ENCODE data around the gene CHSY1.

DNA sequence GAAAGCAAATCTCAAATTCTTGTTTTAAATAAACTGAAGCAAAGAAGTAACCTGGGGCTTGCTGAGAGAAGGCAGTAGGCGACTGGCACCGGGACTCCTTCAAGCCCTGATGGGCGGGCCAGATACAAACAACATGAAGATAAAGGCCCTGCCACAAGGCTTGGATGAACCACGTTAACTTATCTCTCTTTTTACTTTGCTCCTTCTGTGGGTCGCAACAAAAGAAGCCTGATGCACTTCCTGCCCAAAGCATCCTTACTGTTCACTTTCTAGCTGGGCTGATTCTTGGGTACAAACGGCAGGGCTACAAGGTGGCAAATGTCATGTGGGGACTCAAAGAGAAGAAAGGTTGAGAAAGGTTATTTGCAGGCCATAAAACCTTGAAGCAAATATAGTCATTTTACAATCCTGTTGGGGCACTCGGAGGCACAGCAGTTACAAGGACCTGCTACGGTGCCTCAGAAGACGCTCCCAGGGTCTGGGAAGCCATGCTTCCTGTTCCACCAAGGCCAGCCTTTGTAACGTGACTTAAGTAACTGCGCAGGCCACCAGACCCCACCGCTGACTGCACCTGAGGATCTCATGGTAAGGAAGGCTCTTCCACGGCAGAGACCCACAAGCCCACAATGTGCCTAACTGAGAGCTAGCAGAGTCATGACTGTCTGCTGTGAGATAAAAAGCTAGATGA is 71.1 kb downstream of the CHSY1 start:
- TF ChIP-seq, protein P1, sequence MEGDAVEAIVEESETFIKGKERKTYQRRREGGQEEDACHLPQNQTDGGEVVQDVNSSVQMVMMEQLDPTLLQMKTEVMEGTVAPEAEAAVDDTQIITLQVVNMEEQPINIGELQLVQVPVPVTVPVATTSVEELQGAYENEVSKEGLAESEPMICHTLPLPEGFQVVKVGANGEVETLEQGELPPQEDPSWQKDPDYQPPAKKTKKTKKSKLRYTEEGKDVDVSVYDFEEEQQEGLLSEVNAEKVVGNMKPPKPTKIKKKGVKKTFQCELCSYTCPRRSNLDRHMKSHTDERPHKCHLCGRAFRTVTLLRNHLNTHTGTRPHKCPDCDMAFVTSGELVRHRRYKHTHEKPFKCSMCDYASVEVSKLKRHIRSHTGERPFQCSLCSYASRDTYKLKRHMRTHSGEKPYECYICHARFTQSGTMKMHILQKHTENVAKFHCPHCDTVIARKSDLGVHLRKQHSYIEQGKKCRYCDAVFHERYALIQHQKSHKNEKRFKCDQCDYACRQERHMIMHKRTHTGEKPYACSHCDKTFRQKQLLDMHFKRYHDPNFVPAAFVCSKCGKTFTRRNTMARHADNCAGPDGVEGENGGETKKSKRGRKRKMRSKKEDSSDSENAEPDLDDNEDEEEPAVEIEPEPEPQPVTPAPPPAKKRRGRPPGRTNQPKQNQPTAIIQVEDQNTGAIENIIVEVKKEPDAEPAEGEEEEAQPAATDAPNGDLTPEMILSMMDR (IDR thresholded peaks at IDR 0.05), result no peak
- no peak for TF ChIP-seq POLR2A (IDR thresholded peaks at IDR 0.05; ENCODE audit: low read depth)
- no peak for TF ChIP-seq POLR2AphosphoS5 (IDR thresholded peaks at IDR 0.05)
- TF ChIP-seq EP300 (IDR thresholded peaks at IDR 0.05), result no peak
